SU-DHL-6 (cell line): ENCODE measurements around the gene FIGNL2.
"Not testable (repeated sequence)": the region's sequence is repeated elsewhere in the genome, so short reads cannot be mapped to it uniquely, and the experiment has no call there.

Experiments used
- H2AFZ ChIP-seq: fragments of 200-600 bp; sonication (generic); 2 replicates; pipeline ENCODE4 v1.6.1; 2014; ENCODE audit warnings: low read depth, mild to moderate bottlenecking, moderate library complexity, mixed read lengths, antibody characterized with exemption, low read length; ENCODE audit not compliant: severe bottlenecking
- H3F3A ChIP-seq: fragments of 200-600 bp; shearing (Covaris generic); 2 replicates; pipeline ENCODE4 v1.6.0; 2016; ENCODE audit warnings: antibody characterized with exemption, mild to moderate bottlenecking; ENCODE audit not compliant: insufficient read depth
- H3K27ac ChIP-seq: fragments of 200-600 bp; sonication (generic); 2 replicates; pipeline ENCODE4 v1.5.1; 2016; ENCODE audit warnings: low read depth, mild to moderate bottlenecking, low read length, moderate library complexity, mixed read lengths
- H3K27me3 ChIP-seq: fragments of 200-600 bp; sonication (generic), shearing (Covaris generic); 2 replicates; pipeline ENCODE4 v1.6.0; 2014; ENCODE audit warnings: mild to moderate bottlenecking, low read length
- H3K36me3 ChIP-seq: fragments of 200-600 bp; sonication (generic); 2 replicates; pipeline ENCODE4 v1.6.1; 2014; ENCODE audit warnings: mild to moderate bottlenecking, low read length, mixed read lengths
- H3K4me2 ChIP-seq: fragments of 300-600, 200-600 bp; shearing (Covaris generic), sonication (generic); 2 replicates; pipeline ENCODE4 v1.6.0; 2014; ENCODE audit warnings: low read length, low read depth, mild to moderate bottlenecking; ENCODE audit not compliant: poor library complexity, severe bottlenecking
- H3K4me3 ChIP-seq: fragments of 200-600 bp; sonication (generic); 2 replicates; pipeline ENCODE4 v1.5.1; 2014; ENCODE audit warnings: antibody characterized with exemption, low read length, mild to moderate bottlenecking, mixed read lengths; ENCODE audit not compliant: insufficient read depth, poor library complexity, severe bottlenecking
- H3K79me2 ChIP-seq: fragments of 200-600 bp; sonication (generic); 2 replicates; pipeline ENCODE4 v1.6.1; 2014; ENCODE audit warnings: mild to moderate bottlenecking, low read length, moderate library complexity; ENCODE audit not compliant: insufficient read depth
- H3K9ac ChIP-seq: fragments of 200-600 bp; sonication (generic); 2 replicates; pipeline ENCODE4 v1.7.0; 2014; ENCODE audit warnings: mild to moderate bottlenecking, low read length
- H3K9me2 ChIP-seq: fragments of 200-600 bp; sonication (generic); replicated peaks from 2 replicates; pipeline ENCODE4 v1.6.1; 2014; ENCODE audit warnings: low read length; ENCODE audit not compliant: insufficient read depth
- H3K9me3 ChIP-seq: fragments of 200-600 bp; sonication (generic); 2 replicates; pipeline ENCODE4 v1.6.1; 2014; ENCODE audit warnings: low read length, mixed read lengths; ENCODE audit not compliant: insufficient read depth
- H4K20me1 ChIP-seq: fragments of 200-600 bp; sonication (generic); 2 replicates; pipeline ENCODE4 v1.6.1; 2014; ENCODE audit warnings: low read depth, mild to moderate bottlenecking, antibody characterized with exemption, low read length, moderate library complexity, mixed read lengths
- EZH2phosphoT487 ChIP-seq: fragments of 200-600 bp; sonication (generic), shearing (Covaris generic); conservative IDR thresholded peaks from 2 replicates; pipeline ENCODE4 v1.6.1; 2018; ENCODE audit warnings: mild to moderate bottlenecking, antibody characterized with exemption, low read length, moderate library complexity, mixed read lengths
- TF ChIP-seq, protein P1 (sequence below): fragments of 200-600 bp; sonication (generic); IDR thresholded peaks from one replicate; pipeline ENCODE4 v1.5.1; 2017; ENCODE audit warnings: antibody characterized with exemption, mild to moderate bottlenecking, low read length, moderate library complexity; ENCODE audit not compliant: insufficient read depth, poor library complexity, severe bottlenecking

The FIGNL2 gene

GRCh38 chr12:51834411-51834810, 14.1 kb downstream of the FIGNL2 start:
- Histone ChIP-seq H3K27me3 (no peaks in the 10 kb centered on the region), H3K4me2 (no peak overlapping the region)

GRCh38 chr12:51833448-51834227, 14.9 kb downstream of the FIGNL2 start:
- H3F3A ChIP-seq = no peaks in the 10 kb centered on the region
- no peak overlapping the region for H3K9ac ChIP-seq
- no peaks in the 10 kb centered on the region for H3K27me3 ChIP-seq
- no peak overlapping the region for H3K4me3 ChIP-seq
- H3K27ac ChIP-seq = no peak overlapping the region
- no peaks in the 10 kb centered on the region for H3K79me2 ChIP-seq
- H2AFZ ChIP-seq = no peak overlapping the region
- H3K9me2 ChIP-seq = no peaks in the 10 kb centered on the region
- no peak overlapping the region for H3K4me2 ChIP-seq
- no peaks in the 10 kb centered on the region for H3K36me3 ChIP-seq
- TF ChIP-seq, protein P1, sequence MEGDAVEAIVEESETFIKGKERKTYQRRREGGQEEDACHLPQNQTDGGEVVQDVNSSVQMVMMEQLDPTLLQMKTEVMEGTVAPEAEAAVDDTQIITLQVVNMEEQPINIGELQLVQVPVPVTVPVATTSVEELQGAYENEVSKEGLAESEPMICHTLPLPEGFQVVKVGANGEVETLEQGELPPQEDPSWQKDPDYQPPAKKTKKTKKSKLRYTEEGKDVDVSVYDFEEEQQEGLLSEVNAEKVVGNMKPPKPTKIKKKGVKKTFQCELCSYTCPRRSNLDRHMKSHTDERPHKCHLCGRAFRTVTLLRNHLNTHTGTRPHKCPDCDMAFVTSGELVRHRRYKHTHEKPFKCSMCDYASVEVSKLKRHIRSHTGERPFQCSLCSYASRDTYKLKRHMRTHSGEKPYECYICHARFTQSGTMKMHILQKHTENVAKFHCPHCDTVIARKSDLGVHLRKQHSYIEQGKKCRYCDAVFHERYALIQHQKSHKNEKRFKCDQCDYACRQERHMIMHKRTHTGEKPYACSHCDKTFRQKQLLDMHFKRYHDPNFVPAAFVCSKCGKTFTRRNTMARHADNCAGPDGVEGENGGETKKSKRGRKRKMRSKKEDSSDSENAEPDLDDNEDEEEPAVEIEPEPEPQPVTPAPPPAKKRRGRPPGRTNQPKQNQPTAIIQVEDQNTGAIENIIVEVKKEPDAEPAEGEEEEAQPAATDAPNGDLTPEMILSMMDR = no peak
- TF ChIP-seq EZH2phosphoT487 = no peak
- no peaks in the 10 kb centered on the region for H4K20me1 ChIP-seq
- no peaks in the 10 kb centered on the region for H3K9me3 ChIP-seq

More at GRCh38 chr12:51834411-51834810, 14.1 kb downstream of the FIGNL2 start:
- no peaks in the 10 kb centered on the region for H3K36me3 ChIP-seq
- H4K20me1 ChIP-seq = no peaks in the 10 kb centered on the region
- H3K4me3 ChIP-seq = no peak overlapping the region
- no peak overlapping the region for H3K9ac ChIP-seq
- no peaks in the 10 kb centered on the region for H3K79me2 ChIP-seq
- TF ChIP-seq, protein P1 = no peak
- TF ChIP-seq EZH2phosphoT487 = no peak
- H2AFZ ChIP-seq = no peak overlapping the region
- no peak overlapping the region for H3K27ac ChIP-seq
- no peaks in the 10 kb centered on the region for H3K9me2 ChIP-seq
- no peaks in the 10 kb centered on the region for H3K9me3 ChIP-seq
- no peaks in the 10 kb centered on the region for H3F3A ChIP-seq

DNA sequence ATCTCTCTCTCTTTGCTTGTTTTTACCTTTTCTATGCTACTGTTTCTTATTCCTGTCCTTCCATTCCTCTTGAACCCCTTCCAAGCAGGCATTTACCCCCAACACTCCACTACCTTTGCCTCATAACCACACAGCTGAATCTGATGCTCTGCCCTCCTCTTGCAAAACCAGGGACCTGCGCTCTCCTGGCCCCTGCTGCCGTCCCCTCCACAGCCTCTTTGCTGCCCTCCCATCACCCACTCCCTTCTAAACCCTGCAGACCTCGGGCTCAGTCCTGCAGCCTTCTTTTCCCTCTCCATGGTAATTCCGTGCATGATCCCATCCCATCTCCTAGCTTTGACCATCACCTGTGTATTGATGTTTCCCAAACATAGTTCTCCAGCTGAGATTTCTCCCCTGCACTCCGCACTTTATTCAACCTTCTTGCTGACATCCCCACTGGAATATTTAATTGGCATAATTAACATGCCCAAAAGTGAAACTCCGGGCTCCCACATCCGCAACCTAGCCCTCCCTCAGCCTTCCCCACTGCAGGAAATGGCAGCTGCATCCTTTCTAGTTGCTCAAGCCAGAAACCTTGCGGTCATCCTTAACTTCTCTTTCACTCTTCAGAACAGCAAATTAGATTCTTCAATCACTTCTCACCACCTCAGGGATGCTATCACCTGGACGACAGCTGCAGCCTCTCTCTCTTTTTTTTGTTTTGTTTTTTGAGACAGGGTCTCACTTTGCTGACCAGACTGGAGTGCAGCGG, 16.0 kb downstream of the FIGNL2 start:
- no peak overlapping the region for H3K4me2 ChIP-seq
- TF ChIP-seq EZH2phosphoT487 = no peak
- TF ChIP-seq, protein P1 = no peak

DNA sequence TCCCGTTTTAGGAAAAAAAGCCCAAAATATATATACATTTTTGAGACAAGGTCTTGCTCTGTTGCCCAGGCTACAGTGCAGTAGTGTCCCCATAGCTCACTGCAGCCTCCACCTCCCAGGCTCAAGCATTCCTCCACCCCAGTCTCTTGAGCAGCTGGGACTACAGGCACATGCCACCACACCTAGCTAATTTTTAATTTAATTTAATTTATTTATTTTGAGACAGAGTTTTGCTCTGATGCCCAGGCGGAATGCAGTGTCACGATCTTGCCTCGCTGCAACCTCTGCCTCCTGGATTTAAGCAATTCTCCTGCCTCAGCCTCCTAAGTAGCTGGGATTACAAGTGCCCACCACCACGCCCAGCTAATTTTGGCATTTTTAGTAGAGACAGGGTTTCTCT, 16.7 kb downstream of the FIGNL2 start:
- H3K9me3 ChIP-seq, H3K4me2 ChIP-seq, H3K9me2 ChIP-seq, H2AFZ ChIP-seq, H3K27me3 ChIP-seq, H3K79me2 ChIP-seq, H3K4me3 ChIP-seq, H3K27ac ChIP-seq, H4K20me1 ChIP-seq, H3K36me3 ChIP-seq, H3F3A ChIP-seq, H3K9ac ChIP-seq: not testable (repeated sequence)

More for the DNA sequence above, 16.0 kb downstream of the FIGNL2 start:
- no peaks in the 10 kb centered on the region for H3K36me3 ChIP-seq
- no peaks in the 10 kb centered on the region for H4K20me1 ChIP-seq
- no peaks in the 10 kb centered on the region for H3F3A ChIP-seq
- no peaks in the 10 kb centered on the region for H3K27me3 ChIP-seq
- no peaks in the 10 kb centered on the region for H3K79me2 ChIP-seq
- H3K9me3 ChIP-seq = no peaks in the 10 kb centered on the region
- no peak overlapping the region for H3K4me3 ChIP-seq
- H3K27ac ChIP-seq = no peak overlapping the region
- no peak overlapping the region for H3K9ac ChIP-seq
- H3K9me2 ChIP-seq = no peaks in the 10 kb centered on the region
- no peak overlapping the region for H2AFZ ChIP-seq
